GM12878 (cell line): Measurements from ENCODE around the gene TRAF2. TPM values are rescaled to one million over a fixed set of nuclear protein-coding genes. Genes with fewer than 3 reads are reported as not detected.

Experiments
- ASH2L ChIP-seq: fragments of 300-600, 200-600 bp; sonication (generic); IDR thresholded peaks from 2 replicates; pipeline ENCODE4 v1.6.1; 2017; ENCODE audit warnings: low read depth, mild to moderate bottlenecking, borderline replicate concordance
- ATF7 ChIP-seq: fragments of 450-650 bp; IDR thresholded peaks from 2 replicates; pipeline ENCODE4 v1.6.1; 2016; ENCODE audit warnings: low read depth, mild to moderate bottlenecking
- ETV6 ChIP-seq, 2 experiments: fragments of 450-650 bp in 1 of 2; IDR thresholded peaks in 1 of 2; conservative IDR thresholded peaks in 1 of 2; 2 replicates each; pipeline ENCODE4 v1.6.1; 2014; ENCODE audit warnings: antibody characterized with exemption in 1 of 2, borderline replicate concordance in 1 of 2, low read depth in 1 of 2, mild to moderate bottlenecking in 1 of 2, moderate library complexity in 1 of 2
- EZH2 ChIP-seq: IDR thresholded peaks from 2 replicates; pipeline ENCODE4 v1.6.1; 2012; ENCODE audit warnings: low read depth, mild to moderate bottlenecking, control low read depth, inconsistent platforms, low read length, borderline replicate concordance; ENCODE audit not compliant: control insufficient read depth
- FOS ChIP-seq: IDR thresholded peaks from 3 replicates; pipeline ENCODE4 v1.6.1; 2011; ENCODE audit warnings: borderline replicate concordance; ENCODE audit not compliant: insufficient read length; ENCODE audit errors: extremely low read depth
- HDAC6 ChIP-seq: fragments of 200-600 bp; sonication (generic); IDR thresholded peaks from one replicate; pipeline ENCODE4 v1.8.0; 2017; ENCODE audit warnings: antibody characterized with exemption; ENCODE audit not compliant: unreplicated experiment
- IKZF2 ChIP-seq, 2 experiments: fragments of 450-650 bp; IDR thresholded peaks; 2 replicates each; pipeline ENCODE4 v1.6.1; 2017; ENCODE audit warnings: mild to moderate bottlenecking in 2 of 2, moderate library complexity in 2 of 2
- JUNB ChIP-seq: IDR thresholded peaks from 2 replicates; pipeline ENCODE4 v1.6.1; 2016; ENCODE audit warnings: antibody characterized with exemption, mild to moderate bottlenecking
- KLF5 ChIP-seq: fragments of 450-650 bp; IDR thresholded peaks from 2 replicates; pipeline ENCODE4 v1.6.1; 2014; ENCODE audit warnings: mild to moderate bottlenecking; ENCODE audit not compliant: partially characterized antibody
- NFYA ChIP-seq: IDR thresholded peaks from 2 replicates; pipeline ENCODE4 v1.6.1; 2011; ENCODE audit warnings: low read depth, mild to moderate bottlenecking, low read length, improper control_type of control experiment, borderline replicate concordance
- NR2C1 ChIP-seq: fragments of 450-650 bp; IDR thresholded peaks from 2 replicates; pipeline ENCODE4 v1.6.1; 2017; ENCODE audit warnings: antibody characterized with exemption, mild to moderate bottlenecking, moderate library complexity
- NR2C2 ChIP-seq: IDR thresholded peaks from 2 replicates; pipeline ENCODE4 v1.6.1; 2011; ENCODE audit warnings: borderline replicate concordance, low read depth; ENCODE audit not compliant: control insufficient read depth, insufficient read length
- POLR2AphosphoS5 ChIP-seq: IDR thresholded peaks from 2 replicates; pipeline ENCODE4 v1.6.1; 2011; ENCODE audit warnings: mild to moderate bottlenecking, low read length, inconsistent platforms
- RCOR1 ChIP-seq: conservative IDR thresholded peaks from 2 replicates; pipeline ENCODE4 v1.6.1; 2012; ENCODE audit warnings: low read depth, low read length, improper control_type of control experiment
- SMC3 ChIP-seq: IDR thresholded peaks from 2 replicates; pipeline ENCODE4 v1.6.1; 2011; ENCODE audit warnings: low read length, improper control_type of control experiment, borderline replicate concordance
- SPI1 ChIP-seq: IDR thresholded peaks from 2 replicates; pipeline ENCODE4 v1.6.1; 2011; ENCODE audit warnings: low read depth, mild to moderate bottlenecking, low read length, moderate library complexity, borderline replicate concordance; ENCODE audit not compliant: insufficient read depth
- SRF ChIP-seq, 2 experiments: IDR thresholded peaks; 2 replicates each; pipeline ENCODE4 v1.6.1; 2011; ENCODE audit warnings: low read depth in 2 of 2, low read length in 2 of 2, mild to moderate bottlenecking in 1 of 2, moderate library complexity in 1 of 2
- ZSCAN29 ChIP-seq: fragments of 450-650 bp; IDR thresholded peaks from 2 replicates; pipeline ENCODE4 v1.6.1; 2017; ENCODE audit warnings: mild to moderate bottlenecking, moderate library complexity
- ZZZ3 ChIP-seq: IDR thresholded peaks from 2 replicates; pipeline ENCODE4 v1.6.1; 2011; ENCODE audit warnings: low read depth; ENCODE audit not compliant: control insufficient read depth, insufficient read length
- polyA plus RNA-seq, 11 experiments: library from polyadenylated mRNA; depleted of rRNA in 4 of 11; unstranded in 6 of 11; stranded (reverse) in 5 of 11; fragments of >200 nt; fragmentation: Nextera tagmentation in 4 of 11; fragmentation: Illumina TruSeq in 1 of 11; extraction: Ambion mirVana in 4 of 11; extraction: Trizol in 1 of 11; gene quantifications; 1 replicate in 1 of 11; 2 replicates in 10 of 11; pipeline versions ENCODE4 v1.2.1 to v1.2.3, GENCODE V29; 2011 to 2016; ENCODE audit warnings: inconsistent platforms in 2 of 11, missing spikeins in 2 of 11, low read depth in 1 of 11
- total RNA-seq, 4 experiments: library from RNA; depleted of rRNA in 3 of 4; stranded (reverse); fragments of >200 nt in 3 of 4; fragmentation: Illumina TruSeq in 1 of 4; extraction: Trizol in 1 of 4; gene quantifications; 2 replicates each; pipeline versions ENCODE4 v1.2.1 to v1.2.3, GENCODE V29; 2013 to 2021
- TF ChIP-seq, protein P1 (sequence below): IDR thresholded peaks from 2 replicates; pipeline ENCODE4 v1.6.1; 2012; ENCODE audit warnings: low read length, inconsistent platforms
- TF ChIP-seq, protein P2 (sequence below): fragments of 450-650 bp; IDR thresholded peaks from 2 replicates; pipeline ENCODE4 v1.6.1; 2017; ENCODE audit warnings: borderline replicate concordance
- TF ChIP-seq, protein P3 (sequence below): fragments of 450-650 bp; IDR thresholded peaks from 2 replicates; pipeline ENCODE4 v1.6.1; 2017; ENCODE audit warnings: mild to moderate bottlenecking

The TRAF2 gene
- total and polyA plus RNA-seq, 10 of the 15 experiments (the other 5 are each of a cell fraction or from before 2014, with no cell fraction given): 0.34 to 39.5 (median 18.7) TPM

DNA sequence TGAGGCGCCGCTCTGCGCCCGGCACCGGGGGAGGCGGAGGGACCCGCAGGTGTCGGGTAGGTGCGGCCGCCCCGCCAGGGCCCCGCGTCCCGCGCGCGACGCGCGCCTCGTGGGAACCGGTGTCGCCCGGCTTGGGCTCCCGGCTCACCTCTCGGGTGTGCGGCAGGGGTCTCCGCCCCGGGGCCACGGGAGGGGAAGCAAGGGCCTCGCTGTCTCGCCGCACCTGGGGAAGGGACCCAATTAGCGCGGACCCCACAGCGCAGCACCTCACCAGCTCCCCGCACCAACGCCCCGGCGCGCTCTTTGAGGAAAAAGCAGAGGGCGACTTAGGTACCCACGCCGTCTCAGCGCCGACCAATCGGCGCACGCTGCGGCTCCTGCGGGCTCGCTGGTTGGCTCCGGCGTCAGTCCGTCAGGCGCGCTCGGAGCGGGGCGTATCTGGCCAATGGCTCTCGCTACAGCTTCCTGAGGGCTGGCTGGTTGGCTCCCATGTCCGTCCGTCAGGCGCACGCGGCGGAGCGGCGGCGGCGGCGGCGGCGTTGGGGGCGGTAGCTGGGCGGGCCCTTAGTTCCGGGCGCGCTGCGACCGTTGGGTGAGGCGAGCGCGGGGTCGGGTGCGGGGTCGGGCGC lies at the start of gene TRAF2 (continued):
- TF ChIP-seq, protein P1, sequence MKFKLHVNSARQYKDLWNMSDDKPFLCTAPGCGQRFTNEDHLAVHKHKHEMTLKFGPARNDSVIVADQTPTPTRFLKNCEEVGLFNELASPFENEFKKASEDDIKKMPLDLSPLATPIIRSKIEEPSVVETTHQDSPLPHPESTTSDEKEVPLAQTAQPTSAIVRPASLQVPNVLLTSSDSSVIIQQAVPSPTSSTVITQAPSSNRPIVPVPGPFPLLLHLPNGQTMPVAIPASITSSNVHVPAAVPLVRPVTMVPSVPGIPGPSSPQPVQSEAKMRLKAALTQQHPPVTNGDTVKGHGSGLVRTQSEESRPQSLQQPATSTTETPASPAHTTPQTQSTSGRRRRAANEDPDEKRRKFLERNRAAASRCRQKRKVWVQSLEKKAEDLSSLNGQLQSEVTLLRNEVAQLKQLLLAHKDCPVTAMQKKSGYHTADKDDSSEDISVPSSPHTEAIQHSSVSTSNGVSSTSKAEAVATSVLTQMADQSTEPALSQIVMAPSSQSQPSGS: no peak
- no peak for TF ChIP-seq ZSCAN29
- no peak for TF ChIP-seq ETV6 (conservative IDR thresholded peaks at IDR 0.05 in 1 of 2, IDR thresholded peaks at IDR 0.05 in 1 of 2; ENCODE audit: borderline replicate concordance in 1 of 2, low read depth in 1 of 2)
- TF ChIP-seq, protein P2, sequence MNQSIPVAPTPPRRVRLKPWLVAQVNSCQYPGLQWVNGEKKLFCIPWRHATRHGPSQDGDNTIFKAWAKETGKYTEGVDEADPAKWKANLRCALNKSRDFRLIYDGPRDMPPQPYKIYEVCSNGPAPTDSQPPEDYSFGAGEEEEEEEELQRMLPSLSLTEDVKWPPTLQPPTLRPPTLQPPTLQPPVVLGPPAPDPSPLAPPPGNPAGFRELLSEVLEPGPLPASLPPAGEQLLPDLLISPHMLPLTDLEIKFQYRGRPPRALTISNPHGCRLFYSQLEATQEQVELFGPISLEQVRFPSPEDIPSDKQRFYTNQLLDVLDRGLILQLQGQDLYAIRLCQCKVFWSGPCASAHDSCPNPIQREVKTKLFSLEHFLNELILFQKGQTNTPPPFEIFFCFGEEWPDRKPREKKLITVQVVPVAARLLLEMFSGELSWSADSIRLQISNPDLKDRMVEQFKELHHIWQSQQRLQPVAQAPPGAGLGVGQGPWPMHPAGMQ: no peak
- TF ChIP-seq ASH2L: no peak
- TF ChIP-seq NR2C1: no peak
- no peak for TF ChIP-seq SMC3
- TF ChIP-seq, protein P3, sequence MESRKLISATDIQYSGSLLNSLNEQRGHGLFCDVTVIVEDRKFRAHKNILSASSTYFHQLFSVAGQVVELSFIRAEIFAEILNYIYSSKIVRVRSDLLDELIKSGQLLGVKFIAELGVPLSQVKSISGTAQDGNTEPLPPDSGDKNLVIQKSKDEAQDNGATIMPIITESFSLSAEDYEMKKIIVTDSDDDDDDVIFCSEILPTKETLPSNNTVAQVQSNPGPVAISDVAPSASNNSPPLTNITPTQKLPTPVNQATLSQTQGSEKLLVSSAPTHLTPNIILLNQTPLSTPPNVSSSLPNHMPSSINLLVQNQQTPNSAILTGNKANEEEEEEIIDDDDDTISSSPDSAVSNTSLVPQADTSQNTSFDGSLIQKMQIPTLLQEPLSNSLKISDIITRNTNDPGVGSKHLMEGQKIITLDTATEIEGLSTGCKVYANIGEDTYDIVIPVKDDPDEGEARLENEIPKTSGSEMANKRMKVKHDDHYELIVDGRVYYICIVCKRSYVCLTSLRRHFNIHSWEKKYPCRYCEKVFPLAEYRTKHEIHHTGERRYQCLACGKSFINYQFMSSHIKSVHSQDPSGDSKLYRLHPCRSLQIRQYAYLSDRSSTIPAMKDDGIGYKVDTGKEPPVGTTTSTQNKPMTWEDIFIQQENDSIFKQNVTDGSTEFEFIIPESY: no peak
- no peak for TF ChIP-seq ATF7
- peak; percentile 100 for TF ChIP-seq FOS
- peak; percentile 90 for TF ChIP-seq POLR2AphosphoS5
- no peak for TF ChIP-seq IKZF2 (IDR thresholded peaks at IDR 0.05)
- peak; percentile 98 for TF ChIP-seq NFYA
- no peak for TF ChIP-seq ZZZ3
- 0 out of 2 replicates have a peak, but pooled peaks have one; percentile 57 for TF ChIP-seq RCOR1
- peak; percentile 93 for TF ChIP-seq KLF5
- no peak for TF ChIP-seq SRF (IDR thresholded peaks at IDR 0.05; ENCODE audit: low read depth in 2 of 2, low read length in 2 of 2)
- no peak for TF ChIP-seq EZH2
- TF ChIP-seq JUNB: no peak
- TF ChIP-seq SPI1: no peak
- no peak for TF ChIP-seq NR2C2
- TF ChIP-seq HDAC6: peak; percentile 67
